HL-60 (cell line): ENCODE measurements around the gene CLEC9A.
A peak's percentile ranks its signal among the peaks of the same experiment; 100 is the strongest.

Experiments
- POLR2AphosphoS5 ChIP-seq: IDR thresholded peaks from 2 replicates; pipeline ENCODE4 v1.6.1; 2012; ENCODE audit warnings: low read depth
- TF ChIP-seq, protein P1 (sequence below): IDR thresholded peaks from one replicate; pipeline ENCODE4 v1.5.1; 2011; ENCODE audit warnings: low read length, control low read depth, inconsistent platforms; ENCODE audit not compliant: insufficient read depth

DNA sequence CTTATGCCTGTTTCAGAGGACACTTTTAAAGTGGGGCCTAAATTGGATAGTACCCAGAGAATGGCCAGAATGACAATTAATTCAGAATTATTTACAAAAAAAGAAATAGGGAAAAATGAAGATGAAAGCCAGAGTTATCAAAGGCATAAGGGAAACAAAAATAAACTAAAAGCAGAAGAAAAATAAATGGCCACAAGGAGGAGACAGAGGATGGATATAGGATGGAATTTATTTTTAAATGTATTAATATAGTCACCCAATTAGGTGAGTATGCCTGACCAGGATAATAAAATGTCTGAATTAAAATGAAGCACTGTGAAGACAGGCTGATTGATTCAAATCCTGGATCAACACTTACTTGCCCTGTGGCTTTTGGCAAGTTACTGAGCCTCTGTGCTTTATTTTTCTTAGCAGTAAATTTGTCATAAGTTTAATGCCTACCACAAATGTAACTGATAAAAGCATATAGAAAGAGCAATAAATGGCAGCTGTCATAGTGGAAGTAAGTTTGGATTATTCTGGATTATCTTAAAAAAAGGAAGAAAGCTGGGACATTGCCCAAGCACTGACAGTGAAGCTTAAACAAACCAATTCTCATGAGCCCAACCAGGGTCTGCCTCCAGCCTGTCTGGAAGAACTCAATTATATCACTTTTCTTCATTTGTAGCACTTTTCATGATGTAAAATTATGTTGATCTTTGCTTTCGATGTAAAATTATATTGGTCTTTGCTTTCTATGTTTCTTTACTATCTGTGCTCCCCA, 3.5 kb downstream of the CLEC9A start:
- TF ChIP-seq, protein P1, sequence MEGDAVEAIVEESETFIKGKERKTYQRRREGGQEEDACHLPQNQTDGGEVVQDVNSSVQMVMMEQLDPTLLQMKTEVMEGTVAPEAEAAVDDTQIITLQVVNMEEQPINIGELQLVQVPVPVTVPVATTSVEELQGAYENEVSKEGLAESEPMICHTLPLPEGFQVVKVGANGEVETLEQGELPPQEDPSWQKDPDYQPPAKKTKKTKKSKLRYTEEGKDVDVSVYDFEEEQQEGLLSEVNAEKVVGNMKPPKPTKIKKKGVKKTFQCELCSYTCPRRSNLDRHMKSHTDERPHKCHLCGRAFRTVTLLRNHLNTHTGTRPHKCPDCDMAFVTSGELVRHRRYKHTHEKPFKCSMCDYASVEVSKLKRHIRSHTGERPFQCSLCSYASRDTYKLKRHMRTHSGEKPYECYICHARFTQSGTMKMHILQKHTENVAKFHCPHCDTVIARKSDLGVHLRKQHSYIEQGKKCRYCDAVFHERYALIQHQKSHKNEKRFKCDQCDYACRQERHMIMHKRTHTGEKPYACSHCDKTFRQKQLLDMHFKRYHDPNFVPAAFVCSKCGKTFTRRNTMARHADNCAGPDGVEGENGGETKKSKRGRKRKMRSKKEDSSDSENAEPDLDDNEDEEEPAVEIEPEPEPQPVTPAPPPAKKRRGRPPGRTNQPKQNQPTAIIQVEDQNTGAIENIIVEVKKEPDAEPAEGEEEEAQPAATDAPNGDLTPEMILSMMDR = peak; percentile 2
- no peak for TF ChIP-seq POLR2AphosphoS5
